Astrocyte of the spinal cord (primary cell): ENCODE data around the gene SERPING1.

Source experiments
- DNase-seq: peaks from one replicate; pipeline ENCODE4 v3.0.0; 2011; ENCODE audit warnings: low read depth, low spot score
- H3K4me3 ChIP-seq: 2 replicates; pipeline ENCODE4 v1.5.1; 2011; ENCODE audit warnings: low read depth, mild to moderate bottlenecking, low read length, moderate library complexity
- in situ Hi-C: cut with HindIII; loops from 2 replicates; pipeline ENCODE4 v1.10.0; 2017; ENCODE audit warnings: low sequenced_read_pairs
- TF ChIP-seq, protein P1 (sequence below): IDR thresholded peaks from 2 replicates; pipeline ENCODE4 v1.5.1; 2012; ENCODE audit warnings: low read depth, mild to moderate bottlenecking, low read length, inconsistent platforms

SERPING1 gene

DNA sequence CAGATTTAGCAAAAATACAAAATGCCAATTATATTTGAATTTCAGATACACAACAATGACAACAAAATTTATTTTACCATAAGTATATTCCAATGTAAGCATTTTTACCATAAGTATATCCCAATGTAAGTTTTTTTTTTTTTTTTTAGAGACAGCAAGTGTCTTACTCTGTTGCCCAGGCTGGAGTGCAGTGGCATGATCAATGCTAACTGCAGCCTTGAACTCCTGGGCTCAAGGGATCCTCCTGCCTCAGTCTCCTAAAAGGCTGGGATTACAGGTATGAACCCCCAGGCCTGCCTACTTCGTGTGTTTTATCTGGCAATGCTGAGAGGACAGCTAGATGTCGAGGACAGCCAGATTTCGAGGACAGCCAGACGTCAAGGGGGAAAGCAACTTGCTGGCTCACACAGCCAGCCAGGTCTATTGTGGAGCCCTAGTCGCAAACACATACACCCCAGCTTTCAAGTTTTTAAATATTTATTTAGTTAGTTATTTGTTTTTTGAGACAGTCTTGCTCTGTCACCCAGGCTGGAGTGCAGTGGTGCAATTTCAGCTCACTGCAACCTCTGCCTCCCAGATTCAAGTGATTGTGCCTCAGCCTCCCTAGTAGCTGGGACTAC lies 1.1 kb upstream of the SERPING1 start:
- no peak for DNase-seq
- TF ChIP-seq, protein P1, sequence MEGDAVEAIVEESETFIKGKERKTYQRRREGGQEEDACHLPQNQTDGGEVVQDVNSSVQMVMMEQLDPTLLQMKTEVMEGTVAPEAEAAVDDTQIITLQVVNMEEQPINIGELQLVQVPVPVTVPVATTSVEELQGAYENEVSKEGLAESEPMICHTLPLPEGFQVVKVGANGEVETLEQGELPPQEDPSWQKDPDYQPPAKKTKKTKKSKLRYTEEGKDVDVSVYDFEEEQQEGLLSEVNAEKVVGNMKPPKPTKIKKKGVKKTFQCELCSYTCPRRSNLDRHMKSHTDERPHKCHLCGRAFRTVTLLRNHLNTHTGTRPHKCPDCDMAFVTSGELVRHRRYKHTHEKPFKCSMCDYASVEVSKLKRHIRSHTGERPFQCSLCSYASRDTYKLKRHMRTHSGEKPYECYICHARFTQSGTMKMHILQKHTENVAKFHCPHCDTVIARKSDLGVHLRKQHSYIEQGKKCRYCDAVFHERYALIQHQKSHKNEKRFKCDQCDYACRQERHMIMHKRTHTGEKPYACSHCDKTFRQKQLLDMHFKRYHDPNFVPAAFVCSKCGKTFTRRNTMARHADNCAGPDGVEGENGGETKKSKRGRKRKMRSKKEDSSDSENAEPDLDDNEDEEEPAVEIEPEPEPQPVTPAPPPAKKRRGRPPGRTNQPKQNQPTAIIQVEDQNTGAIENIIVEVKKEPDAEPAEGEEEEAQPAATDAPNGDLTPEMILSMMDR = no peak
- in situ Hi-C loops = no loop called here
- H3K4me3 ChIP-seq = no peak overlapping the region

DNA sequence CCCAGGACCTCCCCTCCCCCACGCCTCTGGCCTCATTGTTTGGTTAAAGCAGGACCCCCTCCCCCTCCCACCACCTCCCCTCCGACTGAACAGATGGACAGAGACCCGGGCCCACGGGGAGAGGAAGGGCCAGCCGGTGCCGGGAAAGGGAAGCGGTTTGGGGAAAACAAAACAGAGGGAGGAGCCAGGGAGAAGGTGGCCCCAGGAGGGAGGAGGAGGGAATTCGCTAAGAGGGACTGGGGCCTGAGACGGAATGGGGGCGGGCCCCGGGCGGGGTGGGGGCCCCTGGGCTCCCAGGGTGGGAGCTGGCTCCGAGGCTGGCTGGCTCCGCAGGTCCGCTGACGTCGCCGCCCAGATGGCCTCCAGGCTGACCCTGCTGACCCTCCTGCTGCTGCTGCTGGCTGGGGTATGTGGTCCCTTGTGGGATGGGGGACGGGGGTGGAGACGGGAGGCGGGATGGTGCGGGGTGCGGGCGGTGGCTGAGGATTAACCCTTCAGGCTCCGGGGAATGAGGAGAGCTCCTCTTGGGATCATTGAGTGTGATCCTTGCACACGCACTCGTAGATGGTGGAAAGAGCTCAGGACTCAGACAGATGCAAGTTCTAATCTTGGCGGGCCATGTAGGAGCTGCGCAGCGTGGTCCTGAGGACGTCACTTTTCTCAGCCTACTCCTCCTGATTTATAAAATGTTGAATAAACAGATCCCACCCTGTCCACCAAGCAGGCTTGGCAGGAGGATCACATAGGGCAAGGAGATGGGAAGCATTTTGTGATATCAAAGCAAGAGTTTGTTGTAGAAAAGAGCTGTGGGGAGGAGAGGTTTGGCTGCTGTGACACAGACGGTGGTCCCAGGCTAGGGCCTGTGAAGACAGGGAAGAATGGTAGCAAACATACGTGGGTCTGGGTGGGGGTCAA lies 688 bp downstream of the SERPING1 start:
- in situ Hi-C loops = no loop called here
- TF ChIP-seq, protein P1 = no peak
- DNase-seq = no peak
- peak overlapping the region; percentile 22 for H3K4me3 ChIP-seq

DNA sequence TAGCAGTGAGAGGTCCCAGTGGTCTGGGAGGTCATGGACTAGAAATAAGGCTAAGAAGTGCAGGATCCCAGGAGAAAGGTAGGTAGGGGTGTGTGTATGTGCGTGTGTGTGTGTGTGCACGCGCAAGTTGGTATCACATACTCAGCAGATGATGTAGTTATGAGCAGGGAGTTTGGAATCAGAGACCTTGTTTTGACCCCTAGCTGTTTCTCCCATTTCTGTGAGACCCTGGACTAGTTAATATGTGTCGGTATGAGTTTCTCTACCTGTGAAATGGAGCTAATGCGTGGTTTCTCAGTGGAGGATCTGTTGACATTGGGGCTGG lies 1.3 kb downstream of the SERPING1 start:
- H3K4me3 ChIP-seq = no peak overlapping the region
- DNase-seq = no peak
- in situ Hi-C loops = no loop called here
- TF ChIP-seq, protein P1 = no peak

DNA sequence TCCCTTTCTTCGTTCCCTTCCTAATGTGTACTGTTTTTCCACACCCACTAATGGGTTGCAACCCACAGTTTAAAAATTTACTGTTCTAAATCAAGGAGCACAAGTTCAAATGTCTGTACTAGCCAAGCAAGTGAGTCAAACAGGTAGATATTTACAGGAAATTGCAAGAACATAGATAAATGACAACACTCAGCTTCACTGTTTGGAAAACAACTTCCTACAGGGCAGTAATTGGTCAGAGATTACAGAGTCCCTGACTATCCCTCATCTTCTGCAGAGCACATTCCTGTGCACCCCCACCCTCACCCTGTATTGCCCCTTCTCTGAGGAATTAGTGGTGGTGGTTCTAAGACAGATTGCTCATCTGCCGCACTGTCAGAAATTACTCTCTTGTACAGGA lies 1.9 kb downstream of the SERPING1 start:
- in situ Hi-C loops = no loop called here
- TF ChIP-seq, protein P1 = no peak
- DNase-seq = no peak
- no peak overlapping the region for H3K4me3 ChIP-seq

DNA sequence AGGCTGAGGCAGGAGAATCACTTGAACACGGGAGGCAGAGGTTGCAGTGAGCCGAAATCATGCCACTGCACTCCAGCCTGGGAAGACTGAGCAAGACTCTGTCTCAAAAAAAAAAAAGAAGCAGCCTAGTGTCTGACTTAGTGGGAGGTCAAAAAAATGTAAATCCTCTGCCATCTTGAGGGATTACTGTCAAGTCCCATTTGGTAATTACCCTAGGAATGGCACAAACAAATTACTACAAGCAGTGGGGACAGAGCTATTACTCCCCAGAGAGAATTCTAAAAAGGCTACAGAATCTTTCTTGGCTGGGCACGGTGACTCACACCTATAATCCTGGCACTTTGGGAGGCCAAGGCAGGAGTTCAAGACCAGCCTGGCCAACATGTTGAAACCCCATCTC lies 3.8 kb downstream of the SERPING1 start:
- no peak for DNase-seq
- TF ChIP-seq, protein P1 = no peak
- H3K4me3 ChIP-seq = no peak overlapping the region
- in situ Hi-C loops = no loop called here

DNA sequence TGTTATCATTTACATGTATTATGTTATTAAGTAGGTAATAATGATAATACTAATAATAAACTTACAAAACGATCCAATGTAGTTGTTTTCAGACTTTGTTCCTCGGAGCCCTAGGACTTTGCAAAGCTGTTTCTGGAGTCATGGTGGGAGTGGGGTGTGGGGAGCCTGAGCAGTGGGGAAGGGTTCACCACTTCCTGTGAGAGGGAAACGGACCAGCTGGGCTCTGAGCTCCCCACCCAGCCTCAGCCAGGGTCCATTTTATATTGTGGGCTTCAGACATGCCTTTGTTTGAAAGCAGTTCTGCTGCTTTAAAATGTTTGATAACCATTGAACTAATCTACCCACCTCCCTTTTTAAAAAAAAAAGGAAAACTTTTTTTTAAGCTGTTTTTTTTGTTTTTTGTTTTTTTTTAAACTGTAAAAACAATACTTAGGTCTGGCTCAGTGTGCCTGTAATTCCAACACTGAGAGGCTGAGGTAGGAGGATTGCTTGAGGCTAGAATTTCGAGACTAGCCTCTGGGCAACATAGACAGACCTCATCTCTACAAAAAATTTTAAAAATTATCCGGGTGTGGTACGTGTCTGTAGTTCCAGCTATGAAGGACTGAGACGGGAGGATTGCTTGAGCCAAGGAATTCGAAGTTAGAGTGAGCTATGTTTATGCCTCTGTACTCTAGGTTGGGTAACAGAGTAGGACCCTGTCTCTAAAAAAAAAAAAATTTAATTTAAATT lies 7.0 kb downstream of the SERPING1 start:
- in situ Hi-C loops = no loop called here
- TF ChIP-seq, protein P1 = no peak
- no peak for DNase-seq
- H3K4me3 ChIP-seq = no peak overlapping the region
